GM12878 (cell line): ENCODE data around the gene SLC24A3. TPM values are rescaled to one million over a fixed set of nuclear protein-coding genes. Genes with fewer than 3 reads are reported as not detected.

Experiments
- ATAC-seq: fragments of 200-7000 bp; cut with Tn5 transposase; 3 replicates; pipeline ENCODE4 v1.9.1; 2020; ENCODE audit warnings: mild to moderate bottlenecking, moderate library complexity
- BruUV-seq: library from RNA; stranded (reverse); fragments of 400-500 nt; replicated peaks from 2 replicates; lab custom pipeline; 2021; lab: Mats Ljungman, UMichigan
- CTCF ChIA-PET: fragments of 300-600 bp; sonication (Branson Sonifier 250); formaldehyde crosslinking; extraction: SDS; loops from one replicate; lab custom pipeline; 2021; ENCODE audit warnings: inconsistent platforms; lab: Yijun Ruan, JAX
- POLR2A ChIA-PET: fragments of 350-600 bp; formaldehyde crosslinking; extraction: SDS; loops from one replicate; lab custom pipeline; 2021; ENCODE audit warnings: inconsistent platforms; lab: Charles Lee
- RAD21 ChIA-PET: fragments of 300-600 bp; sonication (Branson Sonifier 250); formaldehyde crosslinking; loops from one replicate; lab custom pipeline; 2023; ENCODE audit warnings: antibody characterized with exemption; ENCODE audit not compliant: unreplicated experiment; lab: Charles Lee
- SMC1A ChIA-PET: fragments of 300-600 bp; sonication (Branson Sonifier 250); formaldehyde crosslinking; loops from one replicate; lab custom pipeline; 2023; ENCODE audit not compliant: unreplicated experiment, uncharacterized antibody; lab: Charles Lee
- DNase-seq: peaks from one replicate; pipeline ENCODE4 v3.0.0-alpha.2; 2011; ENCODE audit warnings: low read depth, low spot score
- FAIRE-seq: peaks from 3 replicates; lab custom pipeline; 2011; peaks lifted over from hg19 to GRCh38; lab: Jason Lieb, UNC
- H2AFZ ChIP-seq: 2 replicates; pipeline ENCODE4 v1.6.0; 2011; ENCODE audit warnings: low read depth, low read length, control low read depth; ENCODE audit not compliant: control insufficient read depth
- H3K27ac ChIP-seq: 2 replicates; pipeline ENCODE4 v1.5.1; 2011; ENCODE audit warnings: control low read depth; ENCODE audit not compliant: control insufficient read depth, insufficient read depth
- H3K27me3 ChIP-seq, 2 experiments: replicated peaks in 1 of 2; 2 replicates each; pipeline versions ENCODE4 v1.6.0 to v1.6.1; 2011; ENCODE audit warnings: low read length in 1 of 2; ENCODE audit not compliant: control insufficient read depth in 2 of 2, insufficient read depth in 2 of 2
- H3K36me3 ChIP-seq, 2 experiments: 2 replicates each; pipeline ENCODE4 v1.5.1; 2011; ENCODE audit warnings: low read length in 1 of 2; ENCODE audit not compliant: control insufficient read depth in 2 of 2, insufficient read depth in 2 of 2
- H3K4me1 ChIP-seq: 2 replicates; pipeline ENCODE4 v1.6.1; 2011; ENCODE audit warnings: mild to moderate bottlenecking, low read length, moderate library complexity, mixed read lengths; ENCODE audit not compliant: control insufficient read depth, insufficient read depth
- H3K4me2 ChIP-seq: 2 replicates; pipeline ENCODE4 v1.6.0; 2011; ENCODE audit warnings: control low read depth; ENCODE audit not compliant: control insufficient read depth, insufficient read depth
- H3K4me3 ChIP-seq: fragments of 200-600 bp; sonication (generic); 2 replicates; pipeline ENCODE4 v1.5.1; 2016
- H3K79me2 ChIP-seq: 2 replicates; pipeline ENCODE4 v1.6.0; 2011; ENCODE audit warnings: low read length; ENCODE audit not compliant: control insufficient read depth, insufficient read depth
- H3K9ac ChIP-seq: 2 replicates; pipeline ENCODE4 v1.8.0; 2011; ENCODE audit warnings: low read length, control low read depth, mixed read lengths; ENCODE audit not compliant: control insufficient read depth, insufficient read depth
- H3K9me3 ChIP-seq: replicated peaks from 3 replicates; pipeline ENCODE4 v1.5.1; 2011; ENCODE audit warnings: mild to moderate bottlenecking, low read length; ENCODE audit not compliant: control insufficient read depth, insufficient read depth
- H4K20me1 ChIP-seq: 2 replicates; pipeline ENCODE4 v1.6.0; 2011; ENCODE audit not compliant: control insufficient read depth, insufficient read depth
- BRCA1 ChIP-seq: IDR thresholded peaks from 2 replicates; pipeline ENCODE4 v1.6.1; 2011; ENCODE audit warnings: low read depth, low read length, improper control_type of control experiment
- CREM ChIP-seq: IDR thresholded peaks from 2 replicates; pipeline ENCODE4 v1.6.1; 2014; ENCODE audit warnings: antibody characterized with exemption, low read depth
- E4F1 ChIP-seq: fragments of 450-650 bp; IDR thresholded peaks from 2 replicates; pipeline ENCODE4 v1.6.1; 2018; ENCODE audit warnings: borderline replicate concordance, mild to moderate bottlenecking; ENCODE audit not compliant: partially characterized antibody
- ELK1 ChIP-seq: IDR thresholded peaks from 2 replicates; pipeline ENCODE4 v1.6.1; 2012; ENCODE audit warnings: low read depth, low read length, improper control_type of control experiment
- EP300 ChIP-seq, 2 experiments: fragments of 150-350 bp in 1 of 2; IDR thresholded peaks; 2 replicates each; pipeline ENCODE4 v1.6.1; 2011 to 2012; ENCODE audit warnings: low read depth in 2 of 2, low read length in 2 of 2, borderline replicate concordance in 1 of 2, improper control_type of control experiment in 1 of 2, inconsistent platforms in 1 of 2; ENCODE audit not compliant: control insufficient read depth in 1 of 2
- HDAC2 ChIP-seq: fragments of 200-600 bp; sonication (generic); IDR thresholded peaks from 2 replicates; pipeline ENCODE4 v1.6.1; 2017
- IRF5 ChIP-seq: fragments of 450-650 bp; IDR thresholded peaks from 2 replicates; pipeline ENCODE4 v1.6.1; 2017; ENCODE audit warnings: borderline replicate concordance
- KDM1A ChIP-seq: fragments of 200-600 bp; sonication (generic); IDR thresholded peaks from 2 replicates; pipeline ENCODE4 v1.6.1; 2016; ENCODE audit warnings: borderline replicate concordance
- MYB ChIP-seq: fragments of 150-350 bp; IDR thresholded peaks from 2 replicates; pipeline ENCODE4 v1.6.1; 2014; ENCODE audit warnings: mild to moderate bottlenecking, low read depth, low read length, borderline replicate concordance
- NFIC ChIP-seq: IDR thresholded peaks from 2 replicates; pipeline ENCODE4 v1.6.1; 2012; ENCODE audit warnings: low read depth, mild to moderate bottlenecking, inconsistent platforms, low read length, moderate library complexity
- POLR2AphosphoS2 ChIP-seq: IDR thresholded peaks from 2 replicates; pipeline ENCODE4 v1.6.1; 2011; ENCODE audit warnings: low read depth, mild to moderate bottlenecking, low read length, improper control_type of control experiment, moderate library complexity
- YY1 ChIP-seq: IDR thresholded peaks from 2 replicates; pipeline ENCODE4 v1.6.1; 2011; ENCODE audit warnings: low read depth, mild to moderate bottlenecking, low read length
- ZZZ3 ChIP-seq: IDR thresholded peaks from 2 replicates; pipeline ENCODE4 v1.6.1; 2011; ENCODE audit warnings: low read depth; ENCODE audit not compliant: control insufficient read depth, insufficient read length
- WGBS: methylation state at CpG from one replicate; pipeline ENCODE4 v1.1.6; 2016; ENCODE audit warnings: low lambda C conversion rate; ENCODE audit not compliant: insufficient replicate concordance, insufficient coverage; ENCODE audit errors: missing lambda C conversion rate; 5-methylcytosine and 5-hydroxymethylcytosine counted together
- in situ Hi-C: fragments of 300-500 bp; cut with MboI; formaldehyde crosslinking; loops from 9 replicates; pipeline ENCODE4 v1.14.3; 2018; ENCODE audit warnings: mixed read lengths
- intact Hi-C: fragments of 100-400 bp; cut with micrococcal nuclease; formaldehyde crosslinking; loops from one replicate; pipeline ENCODE4 v1.14.2; 2022; ENCODE audit not compliant: unreplicated experiment
- polyA plus RNA-seq, 11 experiments: library from polyadenylated mRNA; depleted of rRNA in 4 of 11; unstranded in 6 of 11; stranded (reverse) in 5 of 11; fragments of >200 nt; fragmentation: Nextera tagmentation in 4 of 11; fragmentation: Illumina TruSeq in 1 of 11; extraction: Ambion mirVana in 4 of 11; extraction: Trizol in 1 of 11; gene quantifications; 1 replicate in 1 of 11; 2 replicates in 10 of 11; pipeline versions ENCODE4 v1.2.1 to v1.2.3, GENCODE V29; 2011 to 2016; ENCODE audit warnings: inconsistent platforms in 2 of 11, missing spikeins in 2 of 11, low read depth in 1 of 11
- total RNA-seq, 4 experiments: library from RNA; depleted of rRNA in 3 of 4; stranded (reverse); fragments of >200 nt in 3 of 4; fragmentation: Illumina TruSeq in 1 of 4; extraction: Trizol in 1 of 4; gene quantifications; 2 replicates each; pipeline versions ENCODE4 v1.2.1 to v1.2.3, GENCODE V29; 2013 to 2021
- TF ChIP-seq, protein P1 (sequence below): fragments of 150-350 bp; IDR thresholded peaks from 2 replicates; pipeline ENCODE4 v1.6.1; 2016; ENCODE audit warnings: low read depth, low read length

SLC24A3 gene
- total and polyA plus RNA-seq, 10 of the 15 experiments (the other 5 are each of a cell fraction or from before 2014, with no cell fraction given): 0.04 TPM; not detected in 9

DNA sequence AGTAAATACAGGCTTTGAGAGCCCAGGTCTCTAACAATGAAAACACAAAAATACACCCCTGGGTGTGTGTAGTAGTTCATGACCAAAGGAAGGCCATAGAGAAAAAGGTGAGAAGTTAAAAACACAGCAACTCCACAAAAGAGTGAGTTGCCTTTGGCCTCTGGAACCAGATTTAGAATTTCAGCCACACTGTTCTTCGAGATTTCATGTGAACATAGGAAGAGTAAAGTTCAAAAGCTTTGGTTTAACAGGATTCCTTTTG, 502.1 kb downstream of the SLC24A3 start (continued):
- TF ChIP-seq, protein P1, sequence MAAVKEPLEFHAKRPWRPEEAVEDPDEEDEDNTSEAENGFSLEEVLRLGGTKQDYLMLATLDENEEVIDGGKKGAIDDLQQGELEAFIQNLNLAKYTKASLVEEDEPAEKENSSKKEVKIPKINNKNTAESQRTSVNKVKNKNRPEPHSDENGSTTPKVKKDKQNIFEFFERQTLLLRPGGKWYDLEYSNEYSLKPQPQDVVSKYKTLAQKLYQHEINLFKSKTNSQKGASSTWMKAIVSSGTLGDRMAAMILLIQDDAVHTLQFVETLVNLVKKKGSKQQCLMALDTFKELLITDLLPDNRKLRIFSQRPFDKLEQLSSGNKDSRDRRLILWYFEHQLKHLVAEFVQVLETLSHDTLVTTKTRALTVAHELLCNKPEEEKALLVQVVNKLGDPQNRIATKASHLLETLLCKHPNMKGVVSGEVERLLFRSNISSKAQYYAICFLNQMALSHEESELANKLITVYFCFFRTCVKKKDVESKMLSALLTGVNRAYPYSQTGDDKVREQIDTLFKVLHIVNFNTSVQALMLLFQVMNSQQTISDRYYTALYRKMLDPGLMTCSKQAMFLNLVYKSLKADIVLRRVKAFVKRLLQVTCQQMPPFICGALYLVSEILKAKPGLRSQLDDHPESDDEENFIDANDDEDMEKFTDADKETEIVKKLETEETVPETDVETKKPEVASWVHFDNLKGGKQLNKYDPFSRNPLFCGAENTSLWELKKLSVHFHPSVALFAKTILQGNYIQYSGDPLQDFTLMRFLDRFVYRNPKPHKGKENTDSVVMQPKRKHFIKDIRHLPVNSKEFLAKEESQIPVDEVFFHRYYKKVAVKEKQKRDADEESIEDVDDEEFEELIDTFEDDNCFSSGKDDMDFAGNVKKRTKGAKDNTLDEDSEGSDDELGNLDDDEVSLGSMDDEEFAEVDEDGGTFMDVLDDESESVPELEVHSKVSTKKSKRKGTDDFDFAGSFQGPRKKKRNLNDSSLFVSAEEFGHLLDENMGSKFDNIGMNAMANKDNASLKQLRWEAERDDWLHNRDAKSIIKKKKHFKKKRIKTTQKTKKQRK: no peak
- TF ChIP-seq, all 136 proteins: peak for 0

DNA sequence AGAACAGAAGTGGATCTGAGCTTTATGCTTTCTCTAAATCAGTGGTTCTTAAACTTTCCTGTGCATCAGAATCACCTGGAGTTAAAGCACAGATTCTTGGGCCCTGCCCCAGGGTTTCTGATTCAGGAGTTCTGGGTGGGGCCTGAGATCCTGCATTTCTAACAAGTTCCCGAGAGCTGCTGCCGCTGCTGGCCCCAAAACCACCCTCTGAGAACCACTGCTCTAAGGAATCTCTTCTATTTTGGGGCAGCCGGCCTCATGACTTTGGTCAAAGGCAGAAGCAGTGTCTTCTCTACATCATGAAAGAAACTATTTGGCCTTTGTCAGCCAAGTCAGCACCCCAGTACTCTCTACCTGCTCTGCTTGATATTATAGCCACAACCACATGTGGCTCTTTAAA, 503.5 kb downstream of the SLC24A3 start:
- H3K27ac ChIP-seq: no peak overlapping the region
- no peaks in the 10 kb centered on the region for H3K36me3 ChIP-seq
- H3K9me3 ChIP-seq: no peaks in the 10 kb centered on the region; the same call in 2 of the 3 replicates
- no peak overlapping the region for H3K9ac ChIP-seq
- ChIA-PET SMC1A (interaction anchor here (1.5 to 2.6 kb wide), 2 partner anchors 10 to 21 kb away, joined by 8 read pairs; no protein-coding TSS in a partner anchor), POLR2A (no interaction called here), CTCF (interaction anchor here (2.8 kb wide), 1 partner anchor 23 kb away, joined by 12 read pairs; no protein-coding TSS in a partner anchor), RAD21 (no interaction called here)
- H3K4me2 ChIP-seq: no peak overlapping the region
- H4K20me1 ChIP-seq: no peaks in the 10 kb centered on the region
- in situ Hi-C loops (no loop called here), intact Hi-C loops (no loop called here)
- no peaks in the 10 kb centered on the region for H3K4me1 ChIP-seq
- H3K79me2 ChIP-seq: no peaks in the 10 kb centered on the region
- no TSS peak for BruUV-seq
- ATAC-seq (no peak), FAIRE-seq (no peak), DNase-seq (no peak)
- H2AFZ ChIP-seq: no peak overlapping the region
- H3K27me3 ChIP-seq: peaks cover 0 to 2% of the 10 kb centered on the region in 2 experiments; a peak in 1 of 4 replicates
- no peak overlapping the region for H3K4me3 ChIP-seq
- TF ChIP-seq EP300 (IDR thresholded peaks at IDR 0.05; ENCODE audit: borderline replicate concordance in 1 of 2, control insufficient read depth in 1 of 2, low read depth in 2 of 2, low read length in 2 of 2) (no peak), KDM1A (no peak), POLR2AphosphoS2 (no peak), YY1 (no peak), CREM (no peak), IRF5 (no peak), ZZZ3 (no peak), HDAC2 (no peak), MYB (no peak), E4F1 (no peak), ELK1 (no peak), NFIC (no peak), BRCA1 (no peak)
- 47% methylated on average over 2 of the region's 3 CpGs for WGBS
